Measurements from ENCODE around the gene MICA.
"Not testable (repeated sequence)": the region's sequence is repeated elsewhere in the genome, so short reads cannot be mapped to it uniquely, and the experiment has no call there.

The MICA gene

GRCh38 chr6:31385041-31385440 is 18.4 kb upstream of the MICA start:
- DNase-seq = no peak

GRCh38 chr6:31386099-31386498 is 17.3 kb upstream of the MICA start:
- DNase-seq = no peak

DNA sequence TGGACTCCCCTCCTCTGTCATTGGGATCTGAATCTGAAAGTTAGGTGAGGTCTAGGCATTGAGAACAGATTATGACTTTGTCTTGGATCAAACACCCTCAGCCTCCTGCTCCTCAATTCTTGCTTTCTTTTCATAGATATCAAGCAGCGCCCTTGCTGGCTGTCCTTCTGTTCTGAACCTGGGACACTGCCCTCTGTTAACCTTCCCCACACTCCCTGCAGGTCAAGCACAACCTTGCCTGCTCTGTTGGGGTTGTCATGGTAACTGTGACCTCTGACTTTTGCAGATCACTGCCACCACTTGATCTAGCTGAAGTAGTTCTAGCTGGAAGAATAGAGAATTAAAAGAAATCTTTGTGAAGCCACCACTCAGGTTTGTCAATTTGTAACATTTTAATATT is 16.4 kb upstream of the MICA start:
- DNase-seq = no peak

DNA sequence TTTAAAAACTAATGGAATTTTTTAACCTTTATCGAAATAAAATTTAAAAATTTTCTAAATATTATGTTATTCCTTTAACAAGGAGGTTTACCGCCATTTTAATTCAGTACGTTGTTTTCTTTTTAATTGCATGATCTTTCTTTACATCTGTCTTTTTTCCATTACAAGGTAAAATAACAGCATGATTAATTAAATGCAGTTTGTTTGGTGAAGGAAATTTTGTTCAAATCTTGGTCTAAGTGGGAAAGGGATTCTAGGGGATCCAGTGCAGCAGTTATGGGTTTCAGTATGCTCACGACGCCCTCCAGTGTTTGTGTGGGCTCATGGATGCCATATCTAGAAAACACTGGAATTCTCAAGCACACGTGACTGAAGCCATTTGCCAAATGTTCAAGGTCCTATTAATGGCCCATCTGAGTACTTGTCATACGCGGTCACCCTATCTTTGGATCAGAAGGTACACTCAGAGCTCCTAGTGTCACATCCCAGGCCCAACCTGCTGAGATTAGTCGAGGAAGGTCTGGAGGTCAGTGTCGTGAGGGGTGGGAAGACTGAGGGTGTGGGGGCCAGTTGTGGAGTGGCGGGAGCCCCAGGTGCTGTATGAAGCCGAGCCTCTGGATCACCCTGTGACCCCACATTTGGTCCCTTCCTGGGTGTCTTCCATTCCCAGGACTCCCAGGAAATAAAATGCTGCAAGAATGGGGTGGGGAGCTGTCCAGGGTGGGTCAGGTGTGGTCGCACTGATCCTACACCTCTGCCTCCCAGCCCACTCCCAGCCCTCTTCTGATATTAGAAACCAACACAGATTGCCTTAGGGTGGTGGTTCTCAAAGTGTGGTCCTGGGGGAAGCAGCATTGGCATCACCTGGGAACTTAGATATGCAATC is 14.2 kb upstream of the MICA start:
- not testable (repeated sequence) for DNase-seq

DNA sequence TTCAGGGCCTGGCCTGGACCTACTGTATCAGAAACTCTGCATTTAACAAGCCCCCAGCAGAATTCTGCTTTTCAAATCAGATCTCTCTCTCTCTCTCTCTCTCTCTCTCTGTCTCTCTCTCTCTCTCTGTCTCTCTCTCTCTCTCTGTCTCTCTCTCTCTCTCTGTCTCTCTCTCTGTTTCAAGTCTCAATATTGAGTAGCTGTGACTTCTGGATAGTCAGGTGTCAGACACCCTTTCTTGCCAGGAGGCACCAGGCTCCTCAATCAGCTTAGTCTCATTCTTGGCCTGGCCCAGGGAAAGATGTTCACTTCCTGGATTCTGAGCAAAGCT is 13.6 kb upstream of the MICA start:
- DNase-seq = not testable (repeated sequence)

DNA sequence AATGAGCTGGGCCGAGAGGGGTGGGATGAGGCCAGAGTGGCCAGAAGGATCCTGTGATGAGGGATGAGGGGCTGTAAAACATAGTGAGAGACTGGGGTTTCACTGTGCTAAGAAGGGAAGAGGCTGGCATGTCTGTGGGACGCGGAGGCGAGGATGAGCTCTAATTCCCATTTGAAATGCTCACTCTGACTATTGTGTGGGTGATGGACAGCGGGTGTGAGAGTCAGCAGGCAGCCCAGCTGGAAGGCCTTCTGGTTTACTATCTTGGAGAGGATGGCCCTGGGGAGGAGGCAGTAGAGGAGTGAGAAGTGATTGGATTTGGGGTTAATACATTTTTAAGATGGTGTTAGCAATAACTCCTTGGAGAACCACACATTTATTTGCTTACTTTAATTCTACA is 9.5 kb upstream of the MICA start:
- DNase-seq = no peak

GRCh38 chr6:31394381-31394780 is 9.0 kb upstream of the MICA start:
- no peak for DNase-seq

DNA sequence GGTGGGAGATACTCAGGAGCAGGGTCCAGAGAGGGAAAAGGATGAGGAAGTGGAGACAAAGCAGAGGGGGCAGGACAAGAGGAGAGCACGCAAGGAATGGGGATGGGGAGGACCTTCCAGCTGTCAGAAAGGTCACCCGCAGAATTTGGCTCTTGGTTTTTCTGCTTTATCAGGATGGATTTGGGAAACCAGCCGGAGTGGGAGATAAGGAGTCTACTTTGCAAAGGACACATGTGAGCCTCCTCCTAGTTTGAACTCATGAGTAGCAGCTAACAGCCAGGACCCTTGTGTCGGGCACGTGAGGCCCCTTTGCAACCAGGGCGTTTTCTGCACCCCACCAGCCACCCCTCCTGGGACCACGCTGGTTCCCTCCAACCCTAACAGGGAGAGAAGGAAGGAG is 7.6 kb upstream of the MICA start:
- DNase-seq = no peak

DNA sequence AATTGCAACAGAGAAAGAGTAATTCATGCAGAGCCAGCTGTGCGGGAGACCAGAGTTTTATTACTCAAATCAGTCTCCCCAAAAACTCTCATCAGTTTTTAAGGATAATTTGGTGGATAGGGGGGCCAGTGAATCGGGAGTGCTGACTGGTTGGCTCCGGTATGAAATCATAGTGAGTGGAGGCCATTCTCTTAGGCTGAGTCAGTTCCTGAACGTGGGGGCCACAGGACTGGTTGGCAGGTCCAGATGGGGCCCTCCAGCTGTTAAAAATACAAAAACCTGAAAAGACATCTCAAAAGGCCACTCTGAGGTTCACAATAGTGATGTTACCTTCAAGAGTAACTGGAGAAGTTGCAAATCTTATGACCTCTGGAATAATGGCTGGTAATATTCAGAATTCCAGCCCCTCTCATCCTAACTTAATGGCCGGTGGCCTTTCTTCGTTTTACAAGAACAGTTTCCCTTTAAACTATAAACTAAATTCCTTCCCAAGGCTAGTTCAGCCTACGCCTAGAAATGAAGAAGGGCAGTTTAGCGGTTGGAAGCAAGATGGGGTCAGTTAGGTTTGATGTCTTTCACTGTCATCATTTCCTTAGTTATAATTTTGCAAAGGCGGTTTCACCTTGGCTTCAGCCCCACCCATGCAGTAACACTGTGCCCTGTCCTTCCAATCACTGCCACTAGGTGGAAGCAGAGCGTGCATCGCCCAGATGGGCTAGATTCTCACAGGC is 6.8 kb upstream of the MICA start:
- DNase-seq = peak; percentile 41

DNA sequence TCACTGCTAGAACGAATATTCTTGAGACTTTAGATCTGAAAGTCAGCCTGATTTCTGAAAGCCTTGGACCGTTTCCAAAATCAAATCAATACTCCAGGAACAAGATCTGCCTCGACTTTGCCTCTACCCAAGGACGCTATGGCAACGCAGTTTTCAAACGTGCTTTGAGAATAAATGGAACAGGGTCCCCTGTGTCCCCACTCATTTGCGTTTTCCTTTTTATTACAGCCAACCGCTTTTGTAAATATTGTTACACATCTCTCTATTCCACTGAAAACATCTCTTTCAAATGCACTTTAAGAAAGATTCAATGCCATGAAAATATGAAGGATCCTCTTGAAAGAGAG is 6.3 kb upstream of the MICA start:
- not testable (repeated sequence) for DNase-seq

DNA sequence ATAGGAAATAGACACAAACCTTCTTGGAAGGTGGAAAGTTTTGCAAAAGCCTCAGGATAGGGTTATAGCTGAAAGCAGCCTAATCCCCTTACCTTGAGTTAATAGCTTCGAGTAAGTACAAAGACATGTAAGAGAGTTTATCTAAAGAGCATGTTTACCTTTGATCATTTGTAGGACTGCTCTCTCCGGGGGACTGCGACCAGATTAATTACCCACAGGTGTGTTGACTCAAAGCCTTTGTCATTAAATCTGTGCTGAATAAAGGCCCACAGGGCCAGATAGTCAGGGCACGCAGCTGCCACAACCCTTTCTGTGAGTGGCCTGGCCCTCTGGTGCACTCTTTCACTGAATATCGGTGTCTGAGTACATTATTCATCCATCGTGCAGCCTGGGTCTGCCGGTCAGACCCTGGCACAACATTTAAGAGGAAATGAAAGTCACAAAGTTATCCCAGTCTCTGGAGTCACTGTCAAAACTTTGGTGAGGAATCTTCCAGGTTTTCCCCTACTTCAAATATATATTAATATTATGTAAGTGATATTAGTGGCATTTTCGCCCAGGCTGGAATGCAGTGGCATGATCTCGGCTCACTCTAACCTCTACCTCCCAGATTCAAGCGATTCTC is 5.4 kb upstream of the MICA start:
- DNase-seq = no peak

DNA sequence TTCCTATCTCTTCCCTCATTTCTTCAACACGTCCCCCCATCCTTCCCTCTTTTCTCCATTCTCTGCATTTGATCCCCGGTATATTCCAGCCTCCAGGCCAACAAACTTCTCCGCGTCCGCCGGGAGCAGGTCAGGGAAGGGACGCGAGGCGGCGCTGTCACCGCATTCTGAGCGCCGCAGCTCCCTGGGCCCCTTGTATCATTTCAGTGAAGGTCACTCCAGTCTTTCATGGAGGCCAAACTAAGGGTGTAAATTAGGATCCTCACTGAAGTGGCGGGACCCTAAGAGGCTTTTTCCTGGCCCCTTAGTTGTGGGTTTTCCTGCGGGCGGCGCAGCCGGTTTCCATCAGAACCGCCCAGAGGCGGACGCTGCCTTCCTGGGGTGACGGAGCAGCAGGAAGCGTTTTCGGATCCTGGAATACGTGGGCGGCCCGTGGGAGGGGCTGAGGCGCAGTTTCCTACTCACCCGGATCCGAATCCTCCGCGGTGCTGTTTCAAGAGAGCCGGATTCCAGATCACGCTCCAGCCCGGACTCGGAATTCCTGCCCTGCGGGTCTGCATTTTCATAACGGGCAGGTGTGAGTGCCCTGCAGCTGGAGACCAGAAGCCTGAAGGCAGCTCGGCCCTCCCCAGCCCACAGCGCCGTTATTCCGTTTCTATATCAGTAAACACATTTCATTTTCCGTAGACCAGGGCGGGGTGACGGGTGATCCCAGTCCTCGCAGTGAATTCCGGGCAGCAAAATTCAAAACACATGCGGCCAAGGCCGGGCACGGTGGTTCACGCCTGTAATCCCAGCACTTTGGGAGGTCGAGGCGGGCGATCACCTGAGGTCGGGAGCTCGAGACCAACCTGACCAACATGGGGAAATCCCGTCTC is 3.6 kb upstream of the MICA start:
- peak; percentile 44 for DNase-seq

- no peak for DNase-seq
Measured at GRCh38 chr6:31400467-31401289, 2.7 kb upstream of the MICA start.

DNA sequence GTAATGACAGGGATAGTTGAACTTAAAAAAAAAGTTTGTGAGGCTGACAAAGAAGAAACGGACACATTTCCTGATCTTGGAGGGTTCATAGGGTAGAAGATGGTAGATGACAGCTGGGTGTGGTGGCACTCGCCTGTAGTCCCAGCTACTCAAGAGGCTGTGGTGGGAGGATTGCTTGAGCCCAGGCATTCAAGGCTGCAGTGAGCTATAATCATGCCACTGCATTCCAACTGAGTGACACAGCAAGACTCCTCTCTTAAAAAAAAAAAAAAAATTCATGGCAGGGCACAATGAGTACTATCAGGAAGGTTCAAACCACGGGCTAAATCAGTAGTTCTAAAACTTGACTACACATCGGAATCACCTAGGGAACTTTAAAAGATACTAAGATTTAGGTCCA is 2.0 kb upstream of the MICA start:
- no peak for DNase-seq

DNA sequence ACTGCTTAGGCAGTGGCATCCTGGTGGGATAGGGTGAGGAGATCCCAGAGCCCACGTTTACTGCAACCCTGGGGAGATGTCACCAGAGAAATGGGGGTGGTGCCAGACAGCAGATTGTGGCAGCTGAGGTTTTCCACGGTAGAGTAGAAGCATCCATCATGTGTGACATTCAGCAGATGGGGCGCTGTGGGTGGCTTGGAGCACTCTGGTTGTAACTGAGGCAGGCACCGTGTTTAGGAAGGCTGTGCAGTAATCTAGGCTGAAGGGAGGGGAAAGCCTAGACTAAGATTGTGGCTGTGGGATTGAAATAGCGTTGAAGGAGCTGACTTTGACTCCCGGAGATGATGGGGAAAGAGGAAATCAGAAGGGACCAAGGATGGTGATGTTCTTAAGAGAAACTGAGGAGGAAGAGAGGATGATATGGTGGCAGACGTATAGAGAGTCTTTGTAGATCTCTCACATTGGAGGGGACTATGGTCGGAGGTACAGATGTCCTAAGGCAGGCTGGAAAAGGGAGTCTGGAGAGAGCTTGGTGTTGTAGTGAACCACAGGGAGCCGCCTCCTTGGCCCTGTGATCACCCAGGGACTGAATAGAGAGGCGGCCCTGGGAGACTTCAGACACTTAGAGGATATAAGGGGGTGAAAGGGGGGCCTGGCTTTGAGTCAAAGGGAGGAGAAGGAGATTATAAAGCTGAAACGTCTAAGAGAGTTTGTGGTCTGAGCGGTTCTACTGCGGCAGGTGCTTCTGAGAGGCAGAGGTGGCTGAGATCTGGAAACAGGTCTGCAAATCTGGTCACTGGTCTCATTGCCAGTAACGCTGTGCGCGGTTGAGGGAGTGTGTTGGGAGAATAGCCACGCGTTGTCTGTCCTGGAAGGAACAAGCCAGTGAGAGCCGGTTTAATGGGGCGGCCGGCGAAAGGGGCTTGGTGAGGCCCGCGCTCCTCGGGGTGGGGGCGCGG is 792 bp upstream of the MICA start:
- DNase-seq = no peak

DNA sequence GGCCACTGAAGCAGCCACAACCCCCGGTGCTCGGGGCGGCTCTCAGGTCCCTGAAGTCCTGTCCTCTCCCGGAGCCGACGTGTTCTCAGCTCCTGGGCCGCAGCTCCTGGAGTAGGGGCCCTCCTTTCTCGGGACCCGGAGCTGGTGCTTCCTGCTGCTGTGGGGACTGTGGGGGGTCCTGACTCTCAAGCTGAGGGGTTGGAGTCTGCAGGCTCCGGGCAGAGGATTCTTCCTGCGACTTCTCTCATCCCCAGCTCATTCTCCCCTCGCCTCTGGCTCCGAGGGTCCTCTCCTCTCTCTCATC is 618 bp downstream of the MICA start:
- DNase-seq = not testable (repeated sequence)

- no peak for DNase-seq
Measured at GRCh38 chr6:31405996-31406395, 2.6 kb downstream of the MICA start.

DNA sequence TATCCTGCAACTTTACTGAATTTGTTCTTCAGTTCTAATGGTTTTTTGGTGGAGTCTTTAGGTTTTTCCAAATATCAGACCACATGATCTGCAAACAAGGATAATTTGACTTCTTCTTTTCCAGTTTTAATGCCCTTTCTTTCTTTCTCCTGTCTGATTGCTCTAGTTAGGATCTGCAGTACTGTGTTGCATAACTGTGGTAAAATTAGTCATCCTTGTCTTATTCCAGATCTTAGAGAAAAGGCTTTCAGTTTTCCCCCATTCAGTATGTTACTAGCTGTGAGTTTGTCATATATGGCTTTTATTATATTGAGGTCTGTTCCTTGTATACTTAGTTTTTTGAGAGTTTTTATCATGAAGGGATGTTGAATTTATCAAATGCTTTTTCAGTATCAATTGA is 4.3 kb downstream of the MICA start:
- no peak for DNase-seq

- no peak for DNase-seq
Measured at GRCh38 chr6:31412506-31412905, 9.1 kb downstream of the MICA start.

DNA sequence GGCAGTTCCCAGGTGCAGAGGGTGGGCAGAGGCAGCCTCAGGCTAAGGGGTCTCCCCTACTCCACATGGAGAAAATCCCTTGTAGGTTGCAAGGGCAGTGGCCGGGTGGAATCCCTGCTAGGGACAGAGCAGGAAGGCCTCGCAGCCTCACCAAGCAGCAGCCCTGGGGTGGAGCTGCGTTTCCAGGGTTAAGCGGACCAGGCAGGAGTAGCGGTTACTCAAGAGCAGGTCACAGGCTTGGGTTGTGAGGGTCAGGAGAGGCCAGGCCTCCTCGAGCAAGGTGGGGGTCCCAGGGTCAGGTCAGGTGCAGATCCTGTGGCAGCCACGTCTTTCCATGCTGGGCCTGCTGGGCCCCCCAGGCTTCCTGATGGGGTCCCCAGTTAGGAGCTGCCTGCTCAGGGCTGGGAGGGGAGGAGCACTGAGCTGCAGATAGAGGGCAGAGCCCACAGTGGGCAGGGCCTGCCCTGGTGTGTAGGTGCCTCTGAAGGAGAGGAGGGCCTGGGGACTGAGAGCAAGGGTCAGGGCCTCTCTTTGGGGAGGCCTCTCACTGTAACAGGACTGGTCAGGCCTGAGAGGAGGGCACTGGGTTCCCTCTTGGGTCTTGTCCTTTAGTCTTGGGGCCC is 10.9 kb downstream of the MICA start:
- DNase-seq = not testable (repeated sequence)

Measured in DMS153 (cell line).